K562 (cell line): ENCODE measurements around the gene BTBD1. TPM values are rescaled to one million over a fixed set of nuclear protein-coding genes. Genes with fewer than 3 reads are reported as not detected.
A peak's percentile ranks its signal among the peaks of the same experiment; 100 is the strongest.

ENCODE experiments used
- ATAC-seq: fragments of 200-7000 bp; cut with Tn5 transposase; 3 replicates; pipeline ENCODE4 v1.9.1; 2020; ENCODE audit warnings: moderate library complexity
- BruUV-seq: library from RNA; stranded (reverse); fragments of 400-500 nt; replicated peaks from 2 replicates; lab custom pipeline; 2021; lab: Mats Ljungman, UMichigan
- CTCF ChIA-PET: fragments of 300-600 bp; formaldehyde crosslinking; extraction: SDS; loops from one replicate; lab custom pipeline; 2021; ENCODE audit warnings: low intra/inter-chr PET ratio; lab: Yijun Ruan, JAX
- POLR2A ChIA-PET: fragments of 300-600, 350-650 bp; sonication (Branson Sonifier 250); formaldehyde crosslinking; extraction: SDS; loops from one replicate; lab custom pipeline; 2021; ENCODE audit warnings: antibody characterized with exemption, inconsistent platforms; lab: Yijun Ruan, JAX
- DNase-seq, 4 experiments: peaks; one replicate each; pipeline versions ENCODE4 v3.0.0 to v3.0.0-alpha.2; 2011 to 2018; ENCODE audit warnings: low spot score in 3 of 4, mixed read lengths in 3 of 4; ENCODE audit errors: extremely low read depth in 1 of 4
- FAIRE-seq: peaks from 2 replicates; lab custom pipeline; 2011; peaks lifted over from hg19 to GRCh38; lab: Jason Lieb, UNC
- H2AFZ ChIP-seq: 2 replicates; pipeline ENCODE4 v1.6.0; 2011; ENCODE audit warnings: low read depth, low read length, control low read depth, inconsistent platforms
- H3K27ac ChIP-seq: fragments of 200-600 bp; 3 replicates; pipeline ENCODE4 v1.8.0; 2011; ENCODE audit warnings: low read depth, mild to moderate bottlenecking, control low read depth, inconsistent platforms, low read length, moderate library complexity, mixed read lengths; ENCODE audit errors: extremely low read depth
- H3K27me3 ChIP-seq, 2 experiments: fragments of 300-600 bp in 1 of 2; 2 replicates in 1 of 2; 3 replicates in 1 of 2; pipeline versions ENCODE4 v1.6.0 to v1.8.0; 2011; ENCODE audit warnings: inconsistent platforms in 2 of 2, low read length in 2 of 2, mild to moderate bottlenecking in 1 of 2, mixed read lengths in 1 of 2, moderate library complexity in 1 of 2; ENCODE audit not compliant: control insufficient read depth in 2 of 2, insufficient read depth in 2 of 2
- H3K36me3 ChIP-seq: fragments of 300-600 bp; 3 replicates; pipeline ENCODE4 v1.8.0; 2011; ENCODE audit warnings: mild to moderate bottlenecking, low read length, inconsistent platforms; ENCODE audit not compliant: control insufficient read depth, insufficient read depth
- H3K4me1 ChIP-seq, 2 experiments: fragments of 200-600 bp in 1 of 2; replicated peaks in 1 of 2; 2 replicates in 1 of 2; 3 replicates in 1 of 2; pipeline versions ENCODE4 v1.5.1 to v1.8.0; 2011; ENCODE audit warnings: inconsistent platforms in 2 of 2, low read length in 2 of 2, mild to moderate bottlenecking in 1 of 2, mixed read lengths in 1 of 2, moderate library complexity in 1 of 2; ENCODE audit not compliant: control insufficient read depth in 2 of 2, insufficient read depth in 2 of 2
- H3K4me2 ChIP-seq: 2 replicates; pipeline ENCODE4 v1.6.1; 2011; ENCODE audit warnings: low read length, control low read depth, inconsistent platforms, mixed read lengths; ENCODE audit not compliant: insufficient read depth
- H3K4me3 ChIP-seq: fragments of 200-600 bp; sonication (generic), shearing (Covaris generic); 2 replicates; pipeline ENCODE4 v1.5.1; 2016; ENCODE audit warnings: control low read depth, inconsistent platforms
- H3K79me2 ChIP-seq: fragments of 200-600 bp; 3 replicates; pipeline ENCODE4 v1.8.0; 2011; ENCODE audit warnings: low read length, inconsistent platforms; ENCODE audit not compliant: control insufficient read depth, insufficient read depth
- H3K9ac ChIP-seq, 2 experiments: 2 replicates each; pipeline versions ENCODE4 v1.6.0 to v1.6.1; 2011; ENCODE audit warnings: low read depth in 2 of 2, low read length in 2 of 2, control low read depth in 1 of 2, inconsistent platforms in 1 of 2, mild to moderate bottlenecking in 1 of 2, mixed read lengths in 1 of 2; ENCODE audit not compliant: insufficient read depth in 1 of 2
- H3K9me1 ChIP-seq: one replicate; pipeline ENCODE4 v1.6.0; 2011; ENCODE audit warnings: inconsistent platforms, mild to moderate bottlenecking, low read length, moderate library complexity; ENCODE audit not compliant: control insufficient read depth, insufficient read depth
- H3K9me3 ChIP-seq: replicated peaks from 2 replicates; pipeline ENCODE4 v1.5.1; 2011; ENCODE audit warnings: low read depth, low read length, inconsistent platforms; ENCODE audit not compliant: control insufficient read depth, insufficient read depth
- H4K20me1 ChIP-seq: replicated peaks from 2 replicates; pipeline ENCODE4 v1.6.1; 2011; ENCODE audit warnings: low read length, inconsistent platforms, mixed read lengths; ENCODE audit not compliant: control insufficient read depth, insufficient read depth
- TCF3 ChIP-seq: sonication (generic); formaldehyde crosslinking; IDR thresholded peaks from 2 replicates; pipeline ENCODE4 v1.4.0; 2020; ENCODE audit warnings: mild to moderate bottlenecking, missing genetic modification reagents
- TEAD2 ChIP-seq: fragments of 450-650 bp; IDR thresholded peaks from 2 replicates; pipeline ENCODE4 v1.6.1; 2016; ENCODE audit warnings: missing genetic modification characterization, control low read depth, missing compliant biosample characterization
- ZNF609 ChIP-seq: sonication (generic); formaldehyde crosslinking; IDR thresholded peaks from 2 replicates; pipeline ENCODE4 v1.8.1; 2023; ENCODE audit warnings: missing genetic modification reagents, mild to moderate bottlenecking, borderline replicate concordance
- WGBS: fragments of 100-300 bp; shearing (Covaris generic); methylation state at CpG from one replicate; pipeline ENCODE4 v1.1.6; 2016; ENCODE audit warnings: low coverage, mixed read lengths; ENCODE audit not compliant: insufficient coverage; ENCODE audit errors: missing lambda C conversion rate; 5-methylcytosine and 5-hydroxymethylcytosine counted together
- in situ Hi-C: fragments of 300-500 bp; cut with MboI; formaldehyde crosslinking; loops from 4 replicates; pipeline ENCODE4 v1.15.0; 2018; ENCODE audit warnings: inconsistent platforms, mixed read lengths
- intact Hi-C: fragments of 100-400 bp; cut with micrococcal nuclease; formaldehyde crosslinking; loops from 2 replicates; pipeline ENCODE4 v1.14.2; 2022
- polyA plus RNA-seq, 8 experiments: library from polyadenylated mRNA; depleted of rRNA in 4 of 8; stranded (reverse) in 5 of 8; unstranded in 3 of 8; fragments of >200 nt; fragmentation: Nextera tagmentation in 2 of 8; fragmentation: Illumina TruSeq in 1 of 8; extraction: Ambion mirVana in 2 of 8; extraction: Trizol in 1 of 8; gene quantifications; 2 replicates each; pipeline versions ENCODE4 v1.2.1 to v1.2.3, GENCODE V29; 2011 to 2014; ENCODE audit warnings: inconsistent platforms in 1 of 8, missing spikeins in 1 of 8
- total RNA-seq, 7 experiments: library from RNA; depleted of rRNA in 6 of 7; stranded (reverse); fragments of >200 nt in 6 of 7; fragmentation: Illumina TruSeq in 2 of 7; extraction: Trizol in 2 of 7; gene quantifications; 2 replicates each; pipeline versions ENCODE4 v1.2.1 to v1.2.3, GENCODE V29; 2011 to 2021; ENCODE audit warnings: low replicate concordance in 1 of 7

BTBD1 gene
- total and polyA plus RNA-seq, 9 of the 15 experiments (the other 6 are each of a cell fraction or from before 2014, with no cell fraction given): 19.4 to 106 (median 90.4) TPM

GRCh38 chr15:83016906-83017305 is 50.1 kb downstream of the BTBD1 start:
- Histone ChIP-seq H3K9me3 (no peaks in the 10 kb centered on the region), H3K9me1 (no peaks in the 10 kb centered on the region), H3K79me2 (peaks cover 13% of the 10 kb centered on the region), H3K4me3 (no peak overlapping the region), H3K27me3 (no peaks in the 10 kb centered on the region), H3K4me1 (peaks cover 14 to 20% of the 10 kb centered on the region in 2 experiments; a peak in 4 of 5 replicates), H3K9ac (no peak overlapping the region), H4K20me1 (no peaks in the 10 kb centered on the region), H3K36me3 (peaks cover 49% of the 10 kb centered on the region), H2AFZ (no peak overlapping the region), H3K27ac (no peak overlapping the region), H3K4me2 (no peak overlapping the region)
- POLR2A ChIA-PET: no interaction called here
- CTCF ChIA-PET: no interaction called here
- ATAC-seq: no peak
- TSS peak; percentile 38 for BruUV-seq
- in situ Hi-C loops: no loop called here
- TF ChIP-seq TEAD2: no peak
- TF ChIP-seq ZNF609 (CRISPR knock-in tag): no peak
- no peak for TF ChIP-seq TCF3 (CRISPR knock-in tag)
- no peak for DNase-seq
- no peak for FAIRE-seq
- intact Hi-C loops: no loop called here
- 80% methylated on average over 5 of the region's 5 CpGs for WGBS
